BLaER1 treated with 17β-estradiol and CSF1 and Interleukin-3, amounts not matched to agents 10 nM and 100 nM (cell line): ENCODE measurements around the gene ACOX3.

Source experiments
- H3K27ac ChIP-seq, 11 experiments: shearing (Covaris generic); formaldehyde crosslinking; 2 replicates each; pipeline ENCODE4 v1.8.1; 2022
- H3K27me3 ChIP-seq, 11 experiments: shearing (Covaris generic); formaldehyde crosslinking; 2 replicates each; pipeline ENCODE4 v1.8.1; 2022
- H3K36me3 ChIP-seq, 11 experiments: shearing (Covaris generic); formaldehyde crosslinking; 2 replicates each; pipeline ENCODE4 v1.8.1; 2022
- H3K4me1 ChIP-seq, 10 experiments: shearing (Covaris generic); formaldehyde crosslinking; 2 replicates each; pipeline ENCODE4 v1.8.1; 2022
- H3K4me2 ChIP-seq, 11 experiments: shearing (Covaris generic); formaldehyde crosslinking; 2 replicates each; pipeline ENCODE4 v1.8.1; 2022
- H3K4me3 ChIP-seq, 10 experiments: shearing (Covaris generic); formaldehyde crosslinking; 2 replicates each; pipeline ENCODE4 v1.8.1; 2022
- H3K9ac ChIP-seq, 11 experiments: shearing (Covaris generic); formaldehyde crosslinking; 2 replicates each; pipeline ENCODE4 v1.8.1; 2022
- H3K9me3 ChIP-seq, 11 experiments: shearing (Covaris generic); formaldehyde crosslinking; replicated peaks in 1 of 11; 2 replicates each; pipeline ENCODE4 v1.8.1; 2022
- H4K20me1 ChIP-seq, 11 experiments: shearing (Covaris generic); formaldehyde crosslinking; 2 replicates each; pipeline ENCODE4 v1.8.1; 2022
- Cebpa-rat ChIP-seq, 11 experiments: shearing (Covaris generic); IDR thresholded peaks; 2 replicates each; pipeline ENCODE4 v1.8.1; 2022

Gene ACOX3

DNA sequence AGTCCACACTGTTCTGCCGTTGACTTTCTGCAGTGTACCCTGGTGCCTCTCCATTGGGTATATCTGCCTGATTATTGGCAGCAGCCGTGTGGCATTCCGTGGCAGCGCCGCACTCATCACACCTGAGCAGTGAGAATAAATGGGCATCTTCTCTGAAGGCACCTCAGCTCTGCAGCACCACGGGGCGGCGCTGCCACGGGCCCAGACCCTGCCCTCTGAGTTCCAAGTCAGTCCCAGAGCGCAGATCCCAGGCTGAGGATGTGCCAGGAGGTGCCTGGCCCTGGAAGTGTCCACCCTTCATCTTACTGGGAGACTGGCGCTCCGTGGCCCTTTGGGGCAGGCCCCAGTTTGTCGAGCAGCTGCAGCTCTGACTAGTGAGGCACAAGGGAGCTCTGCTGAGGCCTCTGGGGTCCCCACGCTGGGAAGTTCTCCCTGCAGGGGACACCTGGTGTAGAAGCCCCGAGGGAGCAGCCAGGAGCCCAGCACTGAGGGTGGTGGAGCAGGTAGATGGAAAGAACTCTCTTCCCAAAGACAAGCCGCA, 36.6 kb upstream of the ACOX3 start:
- H3K4me1 ChIP-seq = peaks cover 45 to 73% (median 70%) of the 10 kb centered on the region in 10 experiments
- no peaks in the 10 kb centered on the region for H3K36me3 ChIP-seq
- H4K20me1 ChIP-seq = peaks cover 19 to 64% (median 36%) of the 10 kb centered on the region in 11 experiments; a peak in 19 of 22 replicates
- peaks cover 0 to 13% (median 0%) of the 10 kb centered on the region in 11 experiments; a peak in 2 of 22 replicates for H3K27me3 ChIP-seq
- no peak overlapping the region; a peak in 2 of 20 replicates for H3K4me3 ChIP-seq
- TF ChIP-seq Cebpa-rat (IDR thresholded peaks at IDR 0.05) = no peak
- peak overlapping the region in 10 of 11 experiments; percentile 32 to 99 (median 97); a peak in 19 of 22 replicates for H3K4me2 ChIP-seq
- peak overlapping the region in 5 of 11 experiments; percentile 1 to 83 (median 78); a peak in 6 of 22 replicates for H3K9ac ChIP-seq
- no peaks in the 10 kb centered on the region for H3K9me3 ChIP-seq
- H3K27ac ChIP-seq = peak overlapping the region in 1 of 11 experiments; percentile 90; a peak in 3 of 22 replicates

DNA sequence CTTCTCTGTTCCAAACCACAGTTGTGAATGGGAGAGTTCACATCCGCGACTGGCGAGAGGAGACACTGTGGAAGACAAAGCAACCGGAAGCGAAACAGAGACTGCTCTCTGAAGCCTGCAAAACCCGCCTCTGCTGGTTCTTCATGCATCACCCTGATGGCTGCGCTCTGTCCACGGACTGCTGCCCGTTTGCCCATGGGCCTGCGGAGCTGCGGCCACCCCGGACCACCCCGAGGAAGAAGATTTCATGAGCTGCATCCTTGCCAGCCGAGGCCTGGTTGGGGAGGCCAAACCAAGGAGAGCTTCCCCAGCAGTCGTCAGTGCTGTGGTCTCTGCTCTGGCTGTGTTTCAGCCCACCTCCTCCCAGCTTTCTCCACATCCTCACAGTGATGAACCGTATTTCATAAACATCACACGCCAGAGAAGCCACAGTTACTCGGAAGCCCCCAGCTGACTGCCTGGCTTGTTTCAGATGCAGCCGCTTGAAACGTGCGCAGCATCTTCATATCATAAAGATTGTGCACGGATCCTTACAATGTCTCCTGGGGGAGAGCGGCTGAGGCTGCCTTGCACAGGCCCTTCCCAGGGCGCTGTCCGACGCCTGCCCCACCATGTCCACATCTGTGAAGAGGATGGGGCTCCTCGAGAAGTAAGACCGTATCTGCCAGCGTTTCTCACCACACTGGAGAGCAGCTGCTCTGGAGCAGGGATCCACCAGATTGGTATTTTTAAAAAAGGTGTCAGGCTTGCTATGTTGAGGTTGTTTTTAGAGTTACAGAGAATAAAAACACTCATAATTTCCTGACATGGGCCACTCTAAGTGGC, 35.4 kb upstream of the ACOX3 start:
- Histone ChIP-seq H3K27me3 (peaks cover 0 to 13% (median 0%) of the 10 kb centered on the region in 11 experiments; a peak in 2 of 22 replicates), H3K4me3 (peak overlapping the region in 9 of 10 experiments; percentile 12 to 62 (median 56); a peak in 18 of 20 replicates), H3K4me2 (peak overlapping the region; percentile 90 to 99 (median 97)), H3K4me1 (peaks cover 45 to 85% (median 82%) of the 10 kb centered on the region in 10 experiments), H3K9me3 (no peaks in the 10 kb centered on the region), H3K36me3 (no peaks in the 10 kb centered on the region), H4K20me1 (peaks cover 19 to 76% (median 39%) of the 10 kb centered on the region in 11 experiments; a peak in 19 of 22 replicates), H3K9ac (peak overlapping the region in 10 of 11 experiments; percentile 16 to 83 (median 72); a peak in 18 of 22 replicates), H3K27ac (peak overlapping the region in 9 of 11 experiments; percentile 31 to 90 (median 76); a peak in 18 of 22 replicates)
- peak in 4 of 11 experiments; percentile 34 to 89 (median 74); a peak in 6 of 22 replicates for TF ChIP-seq Cebpa-rat (IDR thresholded peaks at IDR 0.05)

- H4K20me1 ChIP-seq = peaks cover 19 to 87% (median 48%) of the 10 kb centered on the region in 11 experiments; a peak in 19 of 22 replicates
- peaks cover 0 to under 1% (median 0%) of the 10 kb centered on the region in 11 experiments; a peak in 2 of 22 replicates for H3K36me3 ChIP-seq
Observed at GRCh38 chr4:8474856-8475255, 34.3 kb upstream of the ACOX3 start.

DNA sequence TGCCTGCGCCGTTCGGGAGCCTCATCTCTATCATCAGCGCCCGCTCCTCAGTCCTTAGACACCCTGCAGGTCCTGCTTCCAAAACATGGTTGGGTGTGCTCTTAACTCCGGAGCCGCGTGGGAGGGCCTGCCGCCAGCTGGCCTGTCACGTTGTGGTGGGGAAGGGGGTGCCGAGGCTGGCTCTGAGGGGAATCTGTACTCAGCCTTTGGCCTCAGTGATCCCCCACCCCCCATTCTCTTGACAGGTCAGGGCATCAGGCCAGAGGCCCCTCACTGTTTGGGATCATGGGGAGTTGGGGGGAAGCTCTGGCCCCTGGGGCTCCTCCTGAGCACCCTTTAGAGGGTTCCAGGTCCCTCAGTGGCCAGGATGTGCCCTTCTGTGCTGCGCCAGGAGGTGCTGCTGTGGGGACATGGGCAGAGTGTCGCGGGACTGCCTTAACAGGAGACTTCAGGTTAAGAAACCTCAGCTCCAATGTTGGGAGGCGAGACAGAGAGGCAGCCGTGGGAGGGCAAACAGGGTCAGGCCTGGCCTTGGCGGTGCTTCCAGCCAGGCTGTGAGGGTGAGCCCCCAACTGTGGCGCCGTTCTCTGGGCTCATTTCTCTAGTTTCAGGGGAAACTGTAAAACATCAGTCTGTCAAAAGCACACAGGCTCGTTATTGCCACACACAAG, 33.5 kb upstream of the ACOX3 start:
- Histone ChIP-seq H3K27ac (peak overlapping the region in 8 of 11 experiments; percentile 67 to 90 (median 80); a peak in 16 of 22 replicates), H3K4me1 (peaks cover 46 to 100% (median 100%) of the 10 kb centered on the region in 10 experiments), H3K36me3 (peaks cover 0 to 8% (median 0%) of the 10 kb centered on the region in 11 experiments; a peak in 4 of 22 replicates), H4K20me1 (peaks cover 25 to 91% (median 56%) of the 10 kb centered on the region in 11 experiments; a peak in 20 of 22 replicates), H3K4me2 (peak overlapping the region; percentile 90 to 99 (median 97)), H3K9me3 (no peaks in the 10 kb centered on the region), H3K4me3 (peak overlapping the region in 8 of 10 experiments; percentile 47 to 62 (median 56); a peak in 14 of 20 replicates), H3K9ac (peak overlapping the region; percentile 6 to 83 (median 71); a peak in 19 of 22 replicates), H3K27me3 (peaks cover 0 to 13% (median 0%) of the 10 kb centered on the region in 11 experiments; a peak in 2 of 22 replicates)
- peak in 1 of 11 experiments; percentile 12; a peak in 1 of 22 replicates for TF ChIP-seq Cebpa-rat (IDR thresholded peaks at IDR 0.05)

More at GRCh38 chr4:8474856-8475255, 34.3 kb upstream of the ACOX3 start:
- peaks cover 45 to 96% (median 93%) of the 10 kb centered on the region in 10 experiments for H3K4me1 ChIP-seq
- no peak for TF ChIP-seq Cebpa-rat (IDR thresholded peaks at IDR 0.05)
- peak overlapping the region in 9 of 11 experiments; percentile 31 to 90 (median 76); a peak in 18 of 22 replicates for H3K27ac ChIP-seq
- H3K9ac ChIP-seq = peak overlapping the region; percentile 16 to 83 (median 71); a peak in 19 of 22 replicates
- H3K9me3 ChIP-seq = no peaks in the 10 kb centered on the region
- peak overlapping the region in 8 of 10 experiments; percentile 47 to 62 (median 56); a peak in 16 of 20 replicates for H3K4me3 ChIP-seq
- peak overlapping the region; percentile 90 to 99 (median 97) for H3K4me2 ChIP-seq
- H3K27me3 ChIP-seq = peaks cover 0 to 13% (median 0%) of the 10 kb centered on the region in 11 experiments; a peak in 2 of 22 replicates

DNA sequence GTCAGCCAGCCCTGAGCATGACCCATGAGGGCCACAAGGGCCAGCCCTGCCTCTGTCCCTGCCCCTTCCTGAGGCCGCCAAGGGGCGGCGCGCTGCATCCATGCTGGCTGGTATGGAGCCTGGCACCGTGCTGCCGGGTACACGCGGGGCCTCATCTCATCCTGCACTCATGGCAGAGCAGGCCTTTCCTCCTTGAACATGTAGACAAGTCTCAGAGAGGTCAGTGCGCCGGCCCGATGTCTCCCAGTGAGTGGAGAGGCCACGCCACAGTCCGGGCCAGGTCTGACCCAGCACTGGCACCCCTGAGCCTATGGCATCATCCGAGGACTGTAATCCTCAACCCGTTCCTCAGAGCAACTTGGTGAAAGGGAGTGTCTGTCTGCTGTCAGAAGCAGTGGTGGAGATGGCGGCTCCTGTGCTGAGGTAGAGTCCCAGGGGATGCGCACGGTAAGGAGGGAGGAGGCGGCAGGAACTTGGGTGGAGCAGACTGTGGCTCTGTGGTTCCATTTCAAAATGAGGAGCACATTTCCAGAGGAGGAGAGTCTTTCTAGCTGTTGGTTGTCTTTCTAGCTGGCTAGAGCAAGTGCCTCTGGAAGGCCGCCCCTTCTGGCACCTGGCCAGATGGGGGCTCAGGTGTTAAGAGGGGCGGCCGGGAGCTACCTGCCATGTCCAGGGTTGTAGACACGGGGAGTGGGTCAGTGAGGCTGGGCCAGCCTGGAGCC, 32.8 kb upstream of the ACOX3 start:
- peak overlapping the region in 8 of 11 experiments; percentile 22 to 83 (median 76); a peak in 13 of 22 replicates for H3K9ac ChIP-seq
- peak overlapping the region in 6 of 11 experiments; percentile 67 to 90 (median 84); a peak in 10 of 22 replicates for H3K27ac ChIP-seq
- peaks cover 28 to 91% (median 57%) of the 10 kb centered on the region in 11 experiments; a peak in 20 of 22 replicates for H4K20me1 ChIP-seq
- H3K4me2 ChIP-seq = peak overlapping the region; percentile 90 to 99 (median 97)
- peaks cover under 1 to 10% (median 2%) of the 10 kb centered on the region in 11 experiments; a peak in 16 of 22 replicates for H3K36me3 ChIP-seq
- H3K4me3 ChIP-seq = peak overlapping the region in 4 of 10 experiments; percentile 55 to 62 (median 57); a peak in 6 of 20 replicates
- H3K4me1 ChIP-seq = peaks cover 48 to 100% (median 98%) of the 10 kb centered on the region in 10 experiments
- peaks cover 0 to 13% (median 0%) of the 10 kb centered on the region in 11 experiments; a peak in 2 of 22 replicates for H3K27me3 ChIP-seq
- TF ChIP-seq Cebpa-rat (IDR thresholded peaks at IDR 0.05) = no peak
- no peaks in the 10 kb centered on the region for H3K9me3 ChIP-seq

GRCh38 chr4:8472689-8473197, 32.2 kb upstream of the ACOX3 start:
- Histone ChIP-seq H3K27ac (peak overlapping the region in 3 of 11 experiments; percentile 1 to 90 (median 90); a peak in 3 of 22 replicates), H3K4me2 (peak overlapping the region in 10 of 11 experiments; percentile 2 to 99 (median 97); a peak in 18 of 22 replicates), H3K36me3 (peaks cover 7 to 16% (median 9%) of the 10 kb centered on the region in 11 experiments; a peak in 21 of 22 replicates), H3K27me3 (peaks cover 0 to 13% (median 0%) of the 10 kb centered on the region in 11 experiments; a peak in 2 of 22 replicates), H3K4me3 (0 out of 20 replicates have a peak overlapping the region, but pooled peaks of 1 of the 10 experiments have one; percentile 62), H3K4me1 (peaks cover 43 to 100% (median 94%) of the 10 kb centered on the region in 10 experiments), H4K20me1 (peaks cover 29 to 90% (median 57%) of the 10 kb centered on the region in 11 experiments; a peak in 20 of 22 replicates), H3K9me3 (no peaks in the 10 kb centered on the region), H3K9ac (peak overlapping the region in 6 of 11 experiments; percentile 22 to 83 (median 79); a peak in 9 of 22 replicates)
- TF ChIP-seq Cebpa-rat (IDR thresholded peaks at IDR 0.05) = no peak
